Naive thymus-derived CD4-positive, alpha-beta T cell (primary cell): Measurements from ENCODE around the gene GALNT13. TPM values are rescaled to one million over a fixed set of nuclear protein-coding genes. Genes with fewer than 3 reads are reported as not detected.

Experiments
- ATAC-seq: fragments of 150-1000 bp; cut with Tn5 transposase; 2 replicates; pipeline ENCODE4 v1.10.0; 2021; ENCODE audit warnings: mild to moderate bottlenecking, moderate library complexity
- CTCF ChIA-PET: fragments of 350-600 bp; sonication (Branson Sonifier 250); formaldehyde crosslinking; loops from one replicate; lab custom pipeline; 2021; ENCODE audit warnings: antibody characterized with exemption; lab: Charles Lee
- POLR2A ChIA-PET: fragments of 350-600 bp; sonication (Branson Sonifier 250); formaldehyde crosslinking; loops from one replicate; lab custom pipeline; 2021; ENCODE audit warnings: antibody characterized with exemption, inconsistent platforms; lab: Charles Lee
- DNase-seq, 9 donors: peaks; one replicate each; pipeline versions ENCODE4 v3.0.0 to v3.0.0-alpha.2; 2020 to 2022; ENCODE audit warnings: mixed read lengths in 1 of 9
- H3K27ac ChIP-seq: one replicate; pipeline ENCODE4 v1.7.0; 2013; ENCODE audit warnings: mild to moderate bottlenecking, low read depth, low read length, moderate library complexity
- H3K27me3 ChIP-seq, 2 donors: one replicate each; pipeline ENCODE4 v1.7.0; 2013; ENCODE audit warnings: low read length in 2 of 2, mild to moderate bottlenecking in 2 of 2, moderate library complexity in 2 of 2; ENCODE audit not compliant: control insufficient read depth in 2 of 2, insufficient read depth in 2 of 2
- H3K36me3 ChIP-seq, 3 experiments: 1 replicate in 2 of 3; 2 replicates in 1 of 3; pipeline ENCODE4 v1.7.0; 2013; ENCODE audit warnings: low read length in 3 of 3, mild to moderate bottlenecking in 3 of 3, moderate library complexity in 1 of 3; ENCODE audit not compliant: insufficient read depth in 3 of 3, control insufficient read depth in 2 of 3
- H3K4me1 ChIP-seq, 2 donors: one replicate each; pipeline ENCODE4 v1.7.0; 2013; ENCODE audit warnings: low read length in 2 of 2, mild to moderate bottlenecking in 2 of 2, moderate library complexity in 1 of 2; ENCODE audit not compliant: control insufficient read depth in 2 of 2, insufficient read depth in 2 of 2
- H3K4me3 ChIP-seq: 2 replicates; pipeline ENCODE4 v1.7.0; 2013; ENCODE audit warnings: mild to moderate bottlenecking, low read length
- H3K9me3 ChIP-seq, 3 experiments: 1 replicate in 2 of 3; 2 replicates in 1 of 3; pipeline ENCODE4 v1.7.0; 2013; ENCODE audit warnings: low read length in 3 of 3; ENCODE audit not compliant: control insufficient read depth in 2 of 3
- H3K27ac Mint-ChIP-seq, 9 donors: one replicate each; pipeline ENCODE4 v1.8.0; 2020 to 2022; ENCODE audit warnings: mixed read lengths in 9 of 9, mild to moderate bottlenecking in 8 of 9, moderate library complexity in 5 of 9, inconsistent platforms in 2 of 9
- H3K27me3 Mint-ChIP-seq, 5 donors: one replicate each; pipeline ENCODE4 v1.8.0; 2021 to 2022; ENCODE audit warnings: mixed read lengths in 5 of 5, mild to moderate bottlenecking in 1 of 5
- H3K36me3 Mint-ChIP-seq, 5 donors: one replicate each; pipeline ENCODE4 v1.8.0; 2020 to 2022; ENCODE audit warnings: mixed read lengths in 5 of 5, mild to moderate bottlenecking in 3 of 5, inconsistent platforms in 1 of 5
- H3K4me1 Mint-ChIP-seq, 7 donors: one replicate each; pipeline ENCODE4 v1.8.0; 2020 to 2022; ENCODE audit warnings: mixed read lengths in 7 of 7, mild to moderate bottlenecking in 3 of 7, inconsistent platforms in 1 of 7
- H3K4me3 Mint-ChIP-seq, 10 donors: one replicate each; pipeline ENCODE4 v1.8.0; 2020 to 2022; ENCODE audit warnings: mild to moderate bottlenecking in 10 of 10, mixed read lengths in 10 of 10, moderate library complexity in 6 of 10, inconsistent platforms in 2 of 10
- H3K9me3 Mint-ChIP-seq, 11 donors: one replicate each; pipeline ENCODE4 v1.8.0; 2020 to 2022; ENCODE audit warnings: mixed read lengths in 11 of 11, mild to moderate bottlenecking in 4 of 11, inconsistent platforms in 1 of 11, moderate library complexity in 1 of 11
- intact Hi-C, 2 donors: fragments of 100-400 bp; cut with micrococcal nuclease; formaldehyde crosslinking; loops; one replicate each; pipeline ENCODE4 v1.15.1; 2023
- polyA plus RNA-seq, 2 donors: library from polyadenylated mRNA; unstranded; fragments of 300-500 nt; fragmentation: Illumina TruSeq; gene quantifications; one replicate each; pipeline ENCODE4 v1.2.3, GENCODE V29; 2021
- total RNA-seq, 6 experiments: library from RNA in 5 of 6; stranded (reverse) in 5 of 6; gene quantifications; 1 replicate in 5 of 6; 2 replicates in 1 of 6; pipeline ENCODE4 v1.2.3 and lab custom pipeline; 2021 to 2026

Gene GALNT13
- total and polyA plus RNA-seq, 7 experiments from 2014 or later = 0.44 TPM; not detected in 6

- peaks cover 0 to 4% (median 0%) of the 10 kb centered on the region in 11 donors for H3K9me3 Mint-ChIP-seq
- Histone ChIP-seq H3K4me1 (no peaks in the 10 kb centered on the region), H3K27ac (no peak overlapping the region), H3K27me3 (no peaks in the 10 kb centered on the region), H3K9me3 (no peaks in the 10 kb centered on the region), H3K4me3 (no peak overlapping the region), H3K36me3 (no peaks in the 10 kb centered on the region)
- intact Hi-C loops = no loop called here
- ChIA-PET CTCF (no interaction called here), POLR2A (no interaction called here)
- no peaks in the 10 kb centered on the region for H3K36me3 Mint-ChIP-seq
- H3K4me1 Mint-ChIP-seq = no peaks in the 10 kb centered on the region
- no peak overlapping the region for H3K4me3 Mint-ChIP-seq
- no peak for DNase-seq
- no peaks in the 10 kb centered on the region for H3K27me3 Mint-ChIP-seq
- ATAC-seq = no peak
- no peak overlapping the region for H3K27ac Mint-ChIP-seq
These were observed 222.1 kb downstream of the GALNT13 start for GRCh38 chr2:154093856-154094255.

- DNase-seq = no peak
- H3K27me3 Mint-ChIP-seq = no peaks in the 10 kb centered on the region
- no peak for ATAC-seq
- H3K27ac Mint-ChIP-seq = no peak overlapping the region
- H3K4me3 ChIP-seq = no peak overlapping the region
- no peaks in the 10 kb centered on the region for H3K36me3 ChIP-seq
- H3K27ac ChIP-seq = no peak overlapping the region
- peaks cover 0 to 5% (median 0%) of the 10 kb centered on the region in 3 experiments for H3K9me3 ChIP-seq
- H3K36me3 Mint-ChIP-seq = no peaks in the 10 kb centered on the region
- H3K9me3 Mint-ChIP-seq = peaks cover 0 to 14% (median 7%) of the 10 kb centered on the region in 11 donors
- H3K4me1 ChIP-seq = no peaks in the 10 kb centered on the region
- POLR2A ChIA-PET = no interaction called here
- CTCF ChIA-PET = no interaction called here
- no peaks in the 10 kb centered on the region for H3K27me3 ChIP-seq
- intact Hi-C loops = no loop called here
- no peaks in the 10 kb centered on the region for H3K4me1 Mint-ChIP-seq
- no peak overlapping the region for H3K4me3 Mint-ChIP-seq
These were observed 226.2 kb downstream of the GALNT13 start for GRCh38 chr2:154097833-154098398.

- DNase-seq = no peak
- Mint-ChIP-seq H3K4me1 (no peaks in the 10 kb centered on the region), H3K27ac (no peak overlapping the region), H3K27me3 (no peaks in the 10 kb centered on the region), H3K36me3 (no peaks in the 10 kb centered on the region), H3K4me3 (no peak overlapping the region), H3K9me3 (peaks cover 2 to 36% (median 17%) of the 10 kb centered on the region in 11 donors)
- H3K9me3 ChIP-seq = peaks cover 0 to 3% (median 0%) of the 10 kb centered on the region in 3 experiments
- CTCF ChIA-PET = no interaction called here
- POLR2A ChIA-PET = no interaction called here
- no peak overlapping the region for H3K27ac ChIP-seq
- no peak overlapping the region for H3K4me3 ChIP-seq
- H3K36me3 ChIP-seq = no peaks in the 10 kb centered on the region
- no peaks in the 10 kb centered on the region for H3K4me1 ChIP-seq
- ATAC-seq = no peak
- intact Hi-C loops = no loop called here
- no peaks in the 10 kb centered on the region for H3K27me3 ChIP-seq
These were observed 249.0 kb downstream of the GALNT13 start for GRCh38 chr2:154120706-154121105.

- Mint-ChIP-seq H3K4me3 (no peak overlapping the region), H3K4me1 (no peaks in the 10 kb centered on the region), H3K27me3 (no peaks in the 10 kb centered on the region), H3K27ac (no peak overlapping the region), H3K9me3 (peaks cover 0 to 15% (median 5%) of the 10 kb centered on the region in 11 donors), H3K36me3 (no peaks in the 10 kb centered on the region)
- Histone ChIP-seq H3K27ac (no peak overlapping the region), H3K9me3 (no peaks in the 10 kb centered on the region), H3K4me3 (no peak overlapping the region), H3K27me3 (peaks cover 0 to 3% of the 10 kb centered on the region in 2 donors), H3K36me3 (no peaks in the 10 kb centered on the region), H3K4me1 (no peaks in the 10 kb centered on the region)
- ChIA-PET CTCF (no interaction called here), POLR2A (no interaction called here)
- no peak for ATAC-seq
- intact Hi-C loops = no loop called here
- no peak for DNase-seq
These were observed 254.2 kb downstream of the GALNT13 start for GRCh38 chr2:154125891-154126290.

GRCh38 chr2:154130821-154131220 lies 259.1 kb downstream of the GALNT13 start:
- H3K36me3 ChIP-seq = no peaks in the 10 kb centered on the region
- no peak overlapping the region for H3K27ac ChIP-seq
- Mint-ChIP-seq H3K9me3 (peaks cover 0 to 4% (median 0%) of the 10 kb centered on the region in 11 donors), H3K4me1 (no peaks in the 10 kb centered on the region), H3K27me3 (no peaks in the 10 kb centered on the region), H3K36me3 (no peaks in the 10 kb centered on the region), H3K27ac (no peak overlapping the region), H3K4me3 (no peak overlapping the region)
- ATAC-seq (no peak), DNase-seq (no peak)
- H3K4me3 ChIP-seq = no peak overlapping the region
- no peaks in the 10 kb centered on the region for H3K4me1 ChIP-seq
- no peaks in the 10 kb centered on the region for H3K9me3 ChIP-seq
- intact Hi-C loops = no loop called here
- POLR2A ChIA-PET = no interaction called here
- CTCF ChIA-PET = no interaction called here
- H3K27me3 ChIP-seq = peaks cover 0 to 3% of the 10 kb centered on the region in 2 donors

GRCh38 chr2:154132827-154133226 lies 261.1 kb downstream of the GALNT13 start:
- Histone ChIP-seq H3K27ac (no peak overlapping the region), H3K4me1 (no peaks in the 10 kb centered on the region), H3K27me3 (peaks cover 0 to 2% of the 10 kb centered on the region in 2 donors), H3K9me3 (no peaks in the 10 kb centered on the region), H3K36me3 (no peaks in the 10 kb centered on the region), H3K4me3 (no peak overlapping the region)
- CTCF ChIA-PET = no interaction called here
- Mint-ChIP-seq H3K4me3 (no peak overlapping the region), H3K27ac (no peak overlapping the region), H3K27me3 (no peaks in the 10 kb centered on the region), H3K9me3 (peaks cover 0 to 2% (median 0%) of the 10 kb centered on the region in 11 donors), H3K4me1 (no peaks in the 10 kb centered on the region), H3K36me3 (no peaks in the 10 kb centered on the region)
- POLR2A ChIA-PET = no interaction called here
- no peak for DNase-seq
- ATAC-seq = no peak
- intact Hi-C loops = no loop called here

- ChIA-PET CTCF (no interaction called here), POLR2A (no interaction called here)
- Histone ChIP-seq H3K36me3 (no peaks in the 10 kb centered on the region), H3K4me3 (no peak overlapping the region), H3K27me3 (no peaks in the 10 kb centered on the region), H3K27ac (no peak overlapping the region), H3K4me1 (no peaks in the 10 kb centered on the region), H3K9me3 (no peaks in the 10 kb centered on the region)
- no peak overlapping the region for H3K4me3 Mint-ChIP-seq
- H3K27ac Mint-ChIP-seq = no peak overlapping the region
- H3K4me1 Mint-ChIP-seq = no peaks in the 10 kb centered on the region
- ATAC-seq (no peak), DNase-seq (no peak)
- intact Hi-C loops = no loop called here
- H3K27me3 Mint-ChIP-seq = no peaks in the 10 kb centered on the region
- no peaks in the 10 kb centered on the region for H3K36me3 Mint-ChIP-seq
- H3K9me3 Mint-ChIP-seq = peaks cover 0 to 2% (median 0%) of the 10 kb centered on the region in 11 donors
These were observed 262.1 kb downstream of the GALNT13 start for GRCh38 chr2:154133823-154134222.
